OCI-LY1 (cell line): ENCODE results near the gene HTR1D.
A peak's percentile ranks its signal among the peaks of the same experiment; 100 is the strongest.

Experiments
- H2AFZ ChIP-seq: fragments of 200-600 bp; sonication (generic), shearing (Covaris generic); 2 replicates; pipeline ENCODE4 v1.6.0; 2014; ENCODE audit warnings: antibody characterized with exemption, mild to moderate bottlenecking, low read length
- H3F3A ChIP-seq: fragments of 200-600 bp; sonication (generic), shearing (Covaris generic); 2 replicates; pipeline ENCODE4 v1.6.0; 2014; ENCODE audit warnings: mild to moderate bottlenecking, antibody characterized with exemption, low read length, moderate library complexity; ENCODE audit not compliant: insufficient read depth
- H3K27ac ChIP-seq: fragments of 200-600 bp; sonication (generic); 2 replicates; pipeline ENCODE4 v1.5.1; 2014; ENCODE audit warnings: low read length, mixed run types, mild to moderate bottlenecking, low read depth; ENCODE audit not compliant: poor library complexity, severe bottlenecking
- H3K27me3 ChIP-seq: fragments of 200-600 bp; sonication (generic); 2 replicates; pipeline ENCODE4 v1.6.0; 2014; ENCODE audit warnings: antibody characterized with exemption, mild to moderate bottlenecking, low read length, moderate library complexity; ENCODE audit not compliant: insufficient read depth
- H3K36me3 ChIP-seq: fragments of 200-600 bp; sonication (generic); 2 replicates; pipeline ENCODE4 v1.6.1; 2014; ENCODE audit warnings: mild to moderate bottlenecking, antibody characterized with exemption, low read length, moderate library complexity, mixed read lengths; ENCODE audit not compliant: insufficient read depth
- H3K4me1 ChIP-seq: fragments of 200-600 bp; sonication (generic); 2 replicates; pipeline ENCODE4 v1.5.1; 2014; ENCODE audit warnings: mild to moderate bottlenecking, low read length, moderate library complexity; ENCODE audit not compliant: insufficient read depth, severe bottlenecking
- H3K4me2 ChIP-seq: fragments of 200-600 bp; sonication (generic), shearing (Covaris generic); 2 replicates; pipeline ENCODE4 v1.6.1; 2014; ENCODE audit warnings: low read length
- H3K4me3 ChIP-seq: fragments of 200-600 bp; sonication (generic); 2 replicates; pipeline ENCODE4 v1.5.1; 2014; ENCODE audit warnings: low read length, low read depth, mild to moderate bottlenecking, mixed read lengths; ENCODE audit not compliant: poor library complexity, severe bottlenecking
- H3K79me2 ChIP-seq: fragments of 200-600 bp; shearing (Covaris generic); 2 replicates; pipeline ENCODE4 v1.6.1; 2016; ENCODE audit warnings: mixed run types, low read length, mixed read lengths; ENCODE audit not compliant: insufficient read depth
- H3K9ac ChIP-seq: fragments of 200-600 bp; sonication (generic), shearing (Covaris generic); 2 replicates; pipeline ENCODE4 v1.6.1; 2014; ENCODE audit warnings: mild to moderate bottlenecking, low read length, mixed read lengths
- H3K9me2 ChIP-seq: fragments of 200-600 bp; sonication (generic), shearing (Covaris generic); 2 replicates; pipeline ENCODE4 v1.6.1; 2014; ENCODE audit warnings: low read depth, mild to moderate bottlenecking, low read length, mixed read lengths
- H3K9me3 ChIP-seq: fragments of 200-600 bp; shearing (Covaris generic); 2 replicates; pipeline ENCODE4 v1.6.1; 2014; ENCODE audit warnings: low read length, mixed read lengths
- H4K20me1 ChIP-seq: fragments of 200-600 bp; sonication (generic), shearing (Covaris generic); 2 replicates; pipeline ENCODE4 v1.6.0; 2016; ENCODE audit warnings: mild to moderate bottlenecking, low read length; ENCODE audit not compliant: insufficient read depth
- CTCF ChIP-seq: fragments of 200-600 bp; sonication (generic), shearing (Covaris generic); IDR thresholded peaks from 2 replicates; pipeline ENCODE4 v1.5.1; 2017; ENCODE audit warnings: mild to moderate bottlenecking, antibody characterized with exemption, low read length, moderate library complexity, mixed read lengths
- EZH2 ChIP-seq: fragments of 200-600 bp; sonication (generic), shearing (Covaris generic); IDR thresholded peaks from 2 replicates; pipeline ENCODE4 v1.8.0; 2017; ENCODE audit warnings: borderline replicate concordance, mixed run types, mild to moderate bottlenecking, antibody characterized with exemption, low read length, moderate library complexity, mixed read lengths

HTR1D gene

DNA sequence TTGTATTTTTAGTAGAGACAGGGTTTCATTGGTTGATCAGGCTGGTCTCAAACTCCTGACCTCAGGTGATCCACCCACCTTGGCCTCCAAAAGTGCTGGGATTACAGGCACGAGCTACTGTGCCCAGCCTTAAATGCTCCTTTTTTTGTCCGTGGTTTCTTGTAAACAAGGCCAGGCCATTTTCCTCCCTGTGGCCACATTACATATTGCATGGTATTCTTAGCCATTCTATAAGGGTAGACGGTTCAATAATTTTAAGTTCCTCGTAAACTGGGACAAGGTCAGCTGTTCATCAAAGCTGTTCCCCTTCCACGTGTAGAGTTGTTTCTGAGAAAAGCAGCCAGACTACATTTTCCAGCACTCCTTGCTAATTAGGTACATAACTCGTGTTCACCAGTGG is 38.4 kb downstream of the HTR1D start:
- H4K20me1 ChIP-seq: no peaks in the 10 kb centered on the region
- no peak overlapping the region for H3K9ac ChIP-seq
- no peak overlapping the region for H2AFZ ChIP-seq
- no peaks in the 10 kb centered on the region for H3K79me2 ChIP-seq
- H3K4me1 ChIP-seq: peaks cover 11% of the 10 kb centered on the region
- H3K4me2 ChIP-seq: no peak overlapping the region
- H3K9me3 ChIP-seq: no peaks in the 10 kb centered on the region
- H3K27me3 ChIP-seq: peaks cover 3% of the 10 kb centered on the region; the same call in 1 of the 2 replicates
- no peaks in the 10 kb centered on the region for H3K9me2 ChIP-seq
- no peak overlapping the region for H3K4me3 ChIP-seq
- no peak overlapping the region for H3K27ac ChIP-seq
- H3K36me3 ChIP-seq: no peaks in the 10 kb centered on the region
- H3F3A ChIP-seq: no peaks in the 10 kb centered on the region
- no peak; the same call in 1 of the 2 replicates for TF ChIP-seq CTCF
- no peak for TF ChIP-seq EZH2

DNA sequence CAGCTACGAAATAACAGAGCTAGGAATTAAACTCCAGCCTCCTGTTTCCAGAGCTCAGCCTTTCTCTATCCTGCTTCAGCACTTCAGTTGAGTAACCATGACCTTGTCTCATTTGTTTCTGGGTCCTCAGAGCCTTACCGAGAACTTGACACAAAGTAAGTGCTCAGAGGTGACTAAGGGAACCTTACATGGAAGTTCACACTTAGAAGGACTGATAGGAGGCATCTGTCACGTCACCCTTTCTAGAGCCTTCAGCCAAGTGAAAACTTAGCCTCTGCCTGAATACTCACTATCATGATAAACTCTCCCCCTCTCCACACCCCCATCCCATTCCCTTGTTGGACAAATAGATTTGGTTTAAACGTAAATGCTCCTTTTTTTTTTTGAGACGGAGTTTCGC is 38.9 kb downstream of the HTR1D start:
- H3K27ac ChIP-seq: no peak overlapping the region
- H2AFZ ChIP-seq: no peak overlapping the region
- no peak overlapping the region for H3K4me2 ChIP-seq
- no peaks in the 10 kb centered on the region for H3F3A ChIP-seq
- no peaks in the 10 kb centered on the region for H3K9me2 ChIP-seq
- no peaks in the 10 kb centered on the region for H3K36me3 ChIP-seq
- H3K27me3 ChIP-seq: peaks cover 3% of the 10 kb centered on the region; the same call in 1 of the 2 replicates
- H4K20me1 ChIP-seq: no peaks in the 10 kb centered on the region
- H3K9ac ChIP-seq: no peak overlapping the region
- peaks cover 11% of the 10 kb centered on the region for H3K4me1 ChIP-seq
- no peaks in the 10 kb centered on the region for H3K9me3 ChIP-seq
- TF ChIP-seq CTCF (no peak), EZH2 (no peak)
- H3K4me3 ChIP-seq: no peak overlapping the region
- no peaks in the 10 kb centered on the region for H3K79me2 ChIP-seq

DNA sequence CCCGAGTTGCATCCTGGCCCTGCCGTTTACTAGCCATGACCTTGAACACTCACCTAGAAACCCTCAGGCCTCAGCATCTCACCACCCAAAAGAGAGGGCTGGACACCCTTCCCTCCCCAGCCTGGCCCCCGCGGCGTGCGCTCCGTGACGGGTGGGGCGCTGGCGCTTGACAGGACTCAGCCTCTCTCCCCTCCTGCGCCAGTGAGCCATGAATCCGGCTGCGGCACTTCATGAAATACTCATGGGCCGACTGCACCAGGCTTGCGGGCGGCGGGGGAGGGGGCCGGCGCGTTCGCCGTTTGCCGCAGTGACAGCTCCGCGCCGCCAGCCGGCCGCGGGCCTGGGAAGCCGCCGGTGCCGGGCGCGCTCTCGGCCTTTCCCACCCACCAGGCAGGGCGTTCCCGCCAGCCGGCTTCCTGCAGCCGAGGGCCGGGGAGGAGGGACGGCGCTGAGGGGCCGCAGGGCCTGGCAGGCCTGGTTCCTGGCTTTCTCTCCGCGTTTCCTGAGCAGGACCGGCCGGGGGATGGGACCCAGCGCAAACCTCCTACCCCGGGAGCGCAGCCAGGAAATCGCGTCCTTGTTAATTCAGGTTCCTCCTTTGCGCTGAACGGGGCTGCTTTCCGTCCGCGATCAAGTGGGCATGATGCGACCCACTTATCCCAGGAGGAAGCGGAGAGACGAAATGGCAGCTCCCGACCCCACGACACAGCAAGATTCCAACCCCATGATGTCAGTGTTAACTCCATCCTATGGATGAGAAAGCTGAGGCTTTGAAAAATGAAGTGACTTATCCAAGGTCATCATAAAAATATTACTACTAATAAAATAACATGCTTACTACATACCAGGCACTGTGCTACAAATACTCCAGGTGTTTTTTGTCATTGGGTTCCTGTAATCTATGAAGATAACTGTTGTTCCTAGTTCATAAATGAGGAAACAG is 39.6 kb downstream of the HTR1D start:
- H3K4me1 ChIP-seq: peaks cover 11% of the 10 kb centered on the region
- no peaks in the 10 kb centered on the region for H4K20me1 ChIP-seq
- no peak overlapping the region; the same call in 1 of the 2 replicates for H3K9ac ChIP-seq
- H3K79me2 ChIP-seq: no peaks in the 10 kb centered on the region
- H3K9me3 ChIP-seq: no peaks in the 10 kb centered on the region
- TF ChIP-seq CTCF: no peak
- no peak for TF ChIP-seq EZH2
- H3K4me2 ChIP-seq: peak overlapping the region; percentile 65
- H3K4me3 ChIP-seq: peak overlapping the region; percentile 48
- no peak overlapping the region for H3K27ac ChIP-seq
- H3K9me2 ChIP-seq: no peaks in the 10 kb centered on the region
- no peaks in the 10 kb centered on the region for H3K36me3 ChIP-seq
- peaks cover 3% of the 10 kb centered on the region; the same call in 1 of the 2 replicates for H3K27me3 ChIP-seq
- H3F3A ChIP-seq: no peaks in the 10 kb centered on the region
- no peak overlapping the region for H2AFZ ChIP-seq
